Kidney epithelial cell (primary cell): ENCODE results near the gene TFPT. TPM values are rescaled to one million over a fixed set of nuclear protein-coding genes. Genes with fewer than 3 reads are reported as not detected.

Experiments
- total RNA-seq: library from RNA; depleted of rRNA; stranded (reverse); fragments of >200 nt; gene quantifications from 2 replicates; pipeline ENCODE4 v1.2.3, GENCODE V29; 2015

Gene TFPT
- total RNA-seq, 1 donor from 2014 or later = 31.0 TPM

Other genes with a start within 250 kb of the TFPT start
- gene MYADM, start 247.8 kb downstream of the TFPT start, total RNA-seq = 54.0 and 70.0 TPM in 2 replicates
- gene PRKCG, start 233.5 kb downstream of the TFPT start, total RNA-seq = 0.13 TPM in 1 of 2 replicates, not detected in the other
- not detected in 2 replicates for gene CACNG7, start 206.4 kb downstream of the TFPT start, total RNA-seq
- gene CACNG8, start 152.7 kb downstream of the TFPT start, total RNA-seq = under 0.01 TPM in 1 of 2 replicates, not detected in the other
- gene CACNG6, start 124.0 kb downstream of the TFPT start, total RNA-seq = not detected in 2 replicates
- not detected in 2 replicates for gene VSTM1, start 51.8 kb downstream of the TFPT start, total RNA-seq
- not detected in 2 replicates for gene TARM1, start 34.3 kb downstream of the TFPT start, total RNA-seq
- gene OSCAR, start 14.9 kb downstream of the TFPT start, total RNA-seq = 22.9 and 24.4 TPM in 2 replicates
- gene NDUFA3, start 12.8 kb downstream of the TFPT start, total RNA-seq = 31.8 and 39.4 TPM in 2 replicates
- 56.8 and 68.3 TPM in 2 replicates for gene PRPF31, start 97 bp upstream of the TFPT start, total RNA-seq
- gene CNOT3, start 22.1 kb upstream of the TFPT start, total RNA-seq = 17.2 and 20.7 TPM in 2 replicates
- 7.5 and 11.9 TPM in 2 replicates for gene LENG1, start 44.1 kb upstream of the TFPT start, total RNA-seq
- gene TMC4, start 57.5 kb upstream of the TFPT start, total RNA-seq = 22.0 and 33.9 TPM in 2 replicates
- gene MBOAT7, start 73.9 kb upstream of the TFPT start, total RNA-seq = 107 and 111 TPM in 2 replicates
- gene TSEN34, start 75.7 kb upstream of the TFPT start, total RNA-seq = 108 and 146 TPM in 2 replicates
- 2,500 and 2,976 TPM in 2 replicates for gene RPS9, start 85.2 kb upstream of the TFPT start, total RNA-seq
- 0.50 TPM in 1 of 2 replicates, not detected in the other for gene LILRB3, start 107.3 kb upstream of the TFPT start, total RNA-seq
- gene LILRA6, start 127.1 kb upstream of the TFPT start, total RNA-seq = not detected in 2 replicates
- gene LILRB5, start 141.6 kb upstream of the TFPT start, total RNA-seq = 0.04 TPM in 1 of 2 replicates, not detected in the other
- not detected in 2 replicates for gene LILRB2, start 165.5 kb upstream of the TFPT start, total RNA-seq
- gene LILRA5, start 197.5 kb upstream of the TFPT start, total RNA-seq = 1.9 TPM in 1 of 2 replicates, not detected in the other
- not detected in 2 replicates for gene LILRA4, start 223.5 kb upstream of the TFPT start, total RNA-seq
- gene LAIR1, start 249.3 kb upstream of the TFPT start, total RNA-seq = 1.0 TPM in 1 of 2 replicates, not detected in the other